ENCODE measurements around the gene MYBPH. TPM values are rescaled to one million over a fixed set of nuclear protein-coding genes. Genes with fewer than 3 reads are reported as not detected.

Gene MYBPH
- polyA plus RNA-seq, 3 donors = 0.04 to 0.52 (median 0.16) TPM

- Histone ChIP-seq H3K9ac (ENCODE audit: insufficient read depth, low read length, poor library complexity, severe bottlenecking) (no peak overlapping the region), H2AFZ (ENCODE audit: insufficient read depth, low read depth, low read length, poor library complexity, severe bottlenecking) (no peak overlapping the region), H3K9me3 (replicated peaks in 1 of 2; ENCODE audit: control insufficient read depth in 1 of 2, insufficient read depth in 1 of 2, low read length in 2 of 2) (no peaks in the 10 kb centered on the region), H4K20me1 (ENCODE audit: insufficient read depth, low read length) (no peaks in the 10 kb centered on the region), H3K4me3 (replicated peaks in 1 of 3; ENCODE audit: low read depth in 2 of 3, low read length in 3 of 3) (no peak overlapping the region), H3K4me2 (replicated peaks; ENCODE audit: extremely low read depth, low read length, poor library complexity, severe bottlenecking) (no peak overlapping the region), H3K27me3 (ENCODE audit: control insufficient read depth in 2 of 2, insufficient read depth in 2 of 2, low read length in 2 of 2) (no peaks in the 10 kb centered on the region), H3K4me1 (ENCODE audit: control insufficient read depth in 1 of 2, insufficient read depth in 2 of 2, low read length in 2 of 2) (peaks cover 8 to 16% of the 10 kb centered on the region in 2 donors), H3K27ac (ENCODE audit: low read depth in 1 of 2, low read length in 2 of 2) (no peak overlapping the region), H3K79me2 (ENCODE audit: insufficient read depth, low read length) (no peaks in the 10 kb centered on the region), H3K36me3 (replicated peaks in 1 of 2; ENCODE audit: control insufficient read depth in 1 of 2, insufficient read depth in 2 of 2, low read length in 2 of 2) (no peaks in the 10 kb centered on the region)
- Mint-ChIP-seq H3K27me3 (ENCODE audit: low read depth in 3 of 3) (peaks cover 3 to 16% (median 3%) of the 10 kb centered on the region in 3 donors), H3K36me3 (no peaks in the 10 kb centered on the region), H3K27ac (no peak overlapping the region), H3K9me3 (no peaks in the 10 kb centered on the region), H3K4me1 (peaks cover 22% of the 10 kb centered on the region), H3K4me3 (no peak overlapping the region)
- intact Hi-C loops (cut with micrococcal nuclease) = no loop called here
- no peak for DNase-seq
- TF ChIP-seq CTCF (IDR thresholded peaks at IDR 0.05) = no peak
- 100% methylated on average over 1 of the region's 2 CpGs for WGBS (ENCODE audit: insufficient coverage)
Measured at GRCh38 chr1:203190949-203191348, 15.3 kb upstream of the MYBPH start.

GRCh38 chr1:203189951-203190352 is 14.3 kb upstream of the MYBPH start:
- peaks cover 3 to 17% (median 6%) of the 10 kb centered on the region in 3 donors for H3K27me3 Mint-ChIP-seq (ENCODE audit: low read depth in 3 of 3)
- no peaks in the 10 kb centered on the region for H3K36me3 Mint-ChIP-seq
- peaks cover 22% of the 10 kb centered on the region for H3K4me1 Mint-ChIP-seq
- intact Hi-C loops (cut with micrococcal nuclease) = no loop called here
- no CpG with 5 or more reads among the region's 7 CpGs for WGBS (ENCODE audit: insufficient coverage)
- Histone ChIP-seq H2AFZ (ENCODE audit: insufficient read depth, low read depth, low read length, poor library complexity, severe bottlenecking) (no peak overlapping the region), H3K79me2 (ENCODE audit: insufficient read depth, low read length) (no peaks in the 10 kb centered on the region), H3K9ac (ENCODE audit: insufficient read depth, low read length, poor library complexity, severe bottlenecking) (no peak overlapping the region), H3K9me3 (replicated peaks in 1 of 2; ENCODE audit: control insufficient read depth in 1 of 2, insufficient read depth in 1 of 2, low read length in 2 of 2) (no peaks in the 10 kb centered on the region), H3K4me1 (ENCODE audit: control insufficient read depth in 1 of 2, insufficient read depth in 2 of 2, low read length in 2 of 2) (peaks cover 8 to 17% of the 10 kb centered on the region in 2 donors), H3K4me3 (replicated peaks in 1 of 3; ENCODE audit: low read depth in 2 of 3, low read length in 3 of 3) (no peak overlapping the region), H3K27ac (ENCODE audit: low read depth in 1 of 2, low read length in 2 of 2) (no peak overlapping the region), H3K36me3 (replicated peaks in 1 of 2; ENCODE audit: control insufficient read depth in 1 of 2, insufficient read depth in 2 of 2, low read length in 2 of 2) (no peaks in the 10 kb centered on the region), H4K20me1 (ENCODE audit: insufficient read depth, low read length) (no peaks in the 10 kb centered on the region), H3K4me2 (replicated peaks; ENCODE audit: extremely low read depth, low read length, poor library complexity, severe bottlenecking) (no peak overlapping the region), H3K27me3 (ENCODE audit: control insufficient read depth in 2 of 2, insufficient read depth in 2 of 2, low read length in 2 of 2) (no peaks in the 10 kb centered on the region)
- no peak for TF ChIP-seq CTCF (IDR thresholded peaks at IDR 0.05)
- H3K27ac Mint-ChIP-seq = no peak overlapping the region
- DNase-seq = no peak
- no peak overlapping the region for H3K4me3 Mint-ChIP-seq
- no peaks in the 10 kb centered on the region for H3K9me3 Mint-ChIP-seq
